Type B pancreatic cell (in vitro differentiated cells): Measurements from ENCODE around the gene EHBP1. TPM values are rescaled to one million over a fixed set of nuclear protein-coding genes. Genes with fewer than 3 reads are reported as not detected.

Source experiments
- DNase-seq: peaks from one replicate; pipeline ENCODE4 v3.0.0; 2021; ENCODE audit warnings: mixed read lengths; ENCODE audit not compliant: unreplicated experiment; ENCODE audit errors: extremely low spot score
- H3K27ac Mint-ChIP-seq: 2 replicates; pipeline ENCODE4 v1.8.0; 2021; ENCODE audit warnings: mild to moderate bottlenecking, mixed read lengths
- H3K27me3 Mint-ChIP-seq: 2 replicates; pipeline ENCODE4 v1.8.0; 2021; ENCODE audit warnings: mixed read lengths
- H3K36me3 Mint-ChIP-seq: 2 replicates; pipeline ENCODE4 v1.8.0; 2021; ENCODE audit warnings: mixed read lengths
- H3K4me1 Mint-ChIP-seq: one replicate; pipeline ENCODE4 v1.8.0; 2021; ENCODE audit warnings: mixed read lengths; ENCODE audit not compliant: unreplicated experiment
- H3K4me3 Mint-ChIP-seq: 2 replicates; pipeline ENCODE4 v1.8.0; 2021; ENCODE audit warnings: mild to moderate bottlenecking, mixed read lengths
- H3K9me3 Mint-ChIP-seq: 2 replicates; pipeline ENCODE4 v1.8.0; 2021; ENCODE audit warnings: mixed read lengths
- CTCF ChIP-seq: fragments of 200-600 bp; sonication (generic); conservative IDR thresholded peaks from 2 replicates; pipeline ENCODE4 v1.5.0; 2021; ENCODE audit warnings: antibody characterized with exemption, mild to moderate bottlenecking
- total RNA-seq: library from RNA; stranded (reverse); gene quantifications from 2 replicates; pipeline ENCODE4 v1.2.1, GENCODE V29; 2021; ENCODE audit warnings: low replicate concordance

The EHBP1 gene
- total RNA-seq, 1 donor from 2014 or later = 59.2 TPM

GRCh38 chr2:62801110-62801509 lies 95.6 kb downstream of the EHBP1 start:
- Mint-ChIP-seq H3K36me3 (peaks cover 8% of the 10 kb centered on the region), H3K9me3 (no peaks in the 10 kb centered on the region), H3K4me3 (no peak overlapping the region), H3K4me1 (no peaks in the 10 kb centered on the region), H3K27me3 (no peaks in the 10 kb centered on the region), H3K27ac (no peak overlapping the region)
- TF ChIP-seq CTCF = no peak
- DNase-seq = no peak

- Mint-ChIP-seq H3K36me3 (peaks cover 15% of the 10 kb centered on the region), H3K27me3 (no peaks in the 10 kb centered on the region), H3K27ac (no peak overlapping the region), H3K4me1 (no peaks in the 10 kb centered on the region), H3K9me3 (no peaks in the 10 kb centered on the region), H3K4me3 (no peak overlapping the region)
- peak; percentile 47 for TF ChIP-seq CTCF
- no peak for DNase-seq
These were observed 96.5 kb downstream of the EHBP1 start for GRCh38 chr2:62801814-62802523.

GRCh38 chr2:62803961-62804360 lies 98.4 kb downstream of the EHBP1 start:
- no peak overlapping the region for H3K27ac Mint-ChIP-seq
- no peak overlapping the region for H3K4me3 Mint-ChIP-seq
- no peaks in the 10 kb centered on the region for H3K4me1 Mint-ChIP-seq
- peaks cover 4% of the 10 kb centered on the region for H3K9me3 Mint-ChIP-seq
- no peaks in the 10 kb centered on the region for H3K27me3 Mint-ChIP-seq
- no peak for DNase-seq
- H3K36me3 Mint-ChIP-seq = peaks cover 28% of the 10 kb centered on the region
- no peak for TF ChIP-seq CTCF

GRCh38 chr2:62806231-62806630 lies 100.7 kb downstream of the EHBP1 start:
- Mint-ChIP-seq H3K4me1 (no peaks in the 10 kb centered on the region), H3K4me3 (no peak overlapping the region), H3K27ac (no peak overlapping the region), H3K36me3 (peaks cover 24% of the 10 kb centered on the region), H3K27me3 (no peaks in the 10 kb centered on the region), H3K9me3 (peaks cover 4% of the 10 kb centered on the region)
- no peak for DNase-seq
- TF ChIP-seq CTCF = no peak

- peaks cover 24% of the 10 kb centered on the region for H3K36me3 Mint-ChIP-seq
- no peak overlapping the region for H3K27ac Mint-ChIP-seq
- DNase-seq = no peak
These were observed 103.0 kb downstream of the EHBP1 start for GRCh38 chr2:62808554-62808953.

More at GRCh38 chr2:62808554-62808953, 103.0 kb downstream of the EHBP1 start:
- no peak for TF ChIP-seq CTCF
- H3K9me3 Mint-ChIP-seq = peaks cover 4% of the 10 kb centered on the region
- H3K4me1 Mint-ChIP-seq = no peaks in the 10 kb centered on the region
- no peak overlapping the region for H3K4me3 Mint-ChIP-seq
- no peaks in the 10 kb centered on the region for H3K27me3 Mint-ChIP-seq
